ENCODE data around the gene DZIP1.

- TF ChIP-seq, protein P1, sequence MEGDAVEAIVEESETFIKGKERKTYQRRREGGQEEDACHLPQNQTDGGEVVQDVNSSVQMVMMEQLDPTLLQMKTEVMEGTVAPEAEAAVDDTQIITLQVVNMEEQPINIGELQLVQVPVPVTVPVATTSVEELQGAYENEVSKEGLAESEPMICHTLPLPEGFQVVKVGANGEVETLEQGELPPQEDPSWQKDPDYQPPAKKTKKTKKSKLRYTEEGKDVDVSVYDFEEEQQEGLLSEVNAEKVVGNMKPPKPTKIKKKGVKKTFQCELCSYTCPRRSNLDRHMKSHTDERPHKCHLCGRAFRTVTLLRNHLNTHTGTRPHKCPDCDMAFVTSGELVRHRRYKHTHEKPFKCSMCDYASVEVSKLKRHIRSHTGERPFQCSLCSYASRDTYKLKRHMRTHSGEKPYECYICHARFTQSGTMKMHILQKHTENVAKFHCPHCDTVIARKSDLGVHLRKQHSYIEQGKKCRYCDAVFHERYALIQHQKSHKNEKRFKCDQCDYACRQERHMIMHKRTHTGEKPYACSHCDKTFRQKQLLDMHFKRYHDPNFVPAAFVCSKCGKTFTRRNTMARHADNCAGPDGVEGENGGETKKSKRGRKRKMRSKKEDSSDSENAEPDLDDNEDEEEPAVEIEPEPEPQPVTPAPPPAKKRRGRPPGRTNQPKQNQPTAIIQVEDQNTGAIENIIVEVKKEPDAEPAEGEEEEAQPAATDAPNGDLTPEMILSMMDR (IDR thresholded peaks at IDR 0.05), result no peak
- TF ChIP-seq POLR2A (IDR thresholded peaks at IDR 0.05), result no peak
These were observed 97.6 kb downstream of the DZIP1 start for GRCh38 chr13:95546919-95547318.

Data from adrenal gland (tissue), 5 donors.